ENCODE measurements around the gene FOXO6.

FOXO6 gene

DNA sequence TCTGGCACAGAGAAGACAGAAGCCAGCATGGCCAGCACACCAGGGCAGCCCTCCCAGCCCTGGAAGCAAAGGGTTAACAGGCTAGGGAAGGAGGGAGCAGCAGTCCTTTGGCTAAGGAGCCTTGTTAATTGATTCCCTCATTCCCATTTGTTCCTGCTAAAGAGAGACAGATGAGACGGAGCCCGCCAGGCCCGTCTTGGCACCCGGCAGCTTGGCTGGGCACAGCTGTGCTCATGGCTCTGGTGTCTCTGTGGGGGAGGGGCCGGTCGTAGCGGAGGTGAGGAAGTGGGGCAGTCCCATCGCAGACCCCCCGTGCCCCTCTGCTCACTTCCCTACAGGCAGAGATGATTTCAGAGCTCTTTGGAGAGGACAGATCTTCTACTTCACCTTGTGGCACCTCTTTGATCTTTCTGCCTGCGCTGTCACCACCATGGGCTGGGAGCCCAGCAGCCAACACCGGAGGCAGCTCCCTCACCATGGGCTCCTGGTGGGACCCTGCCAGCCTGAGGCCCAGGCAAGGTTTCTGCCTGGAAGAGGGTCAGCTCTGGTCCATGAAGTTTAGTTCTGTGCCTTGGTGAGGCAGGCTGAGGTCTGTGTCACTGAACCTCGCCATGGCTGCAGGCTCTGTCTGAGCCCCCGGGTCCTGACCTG, 38.0 kb downstream of the FOXO6 start:
- DNase-seq (ENCODE audit: low spot score), result no peak

DNA sequence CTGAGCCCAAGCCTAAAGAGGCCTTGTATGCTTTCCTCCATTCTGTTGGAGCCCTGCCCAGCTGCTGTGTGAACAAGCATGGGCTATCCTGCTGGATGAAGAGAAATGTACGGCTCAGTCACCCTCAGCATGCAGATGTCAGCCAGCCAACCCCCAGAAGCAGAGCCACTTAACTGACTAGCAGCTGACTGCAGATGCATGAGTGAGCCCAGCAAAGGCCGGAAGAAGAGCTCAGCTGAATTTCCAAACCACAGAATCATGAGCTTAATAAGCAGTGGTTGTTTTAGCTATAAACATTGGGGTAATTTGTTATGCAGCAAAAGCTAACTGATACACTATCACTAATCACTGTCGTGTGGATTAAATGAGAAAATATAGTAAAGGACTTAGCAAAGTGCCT, 39.0 kb downstream of the FOXO6 start:
- in situ Hi-C loops (cut with MboI; ENCODE audit: low sequenced_read_pairs, unreplicated experiment), result no loop called here
- TF ChIP-seq, protein P1, sequence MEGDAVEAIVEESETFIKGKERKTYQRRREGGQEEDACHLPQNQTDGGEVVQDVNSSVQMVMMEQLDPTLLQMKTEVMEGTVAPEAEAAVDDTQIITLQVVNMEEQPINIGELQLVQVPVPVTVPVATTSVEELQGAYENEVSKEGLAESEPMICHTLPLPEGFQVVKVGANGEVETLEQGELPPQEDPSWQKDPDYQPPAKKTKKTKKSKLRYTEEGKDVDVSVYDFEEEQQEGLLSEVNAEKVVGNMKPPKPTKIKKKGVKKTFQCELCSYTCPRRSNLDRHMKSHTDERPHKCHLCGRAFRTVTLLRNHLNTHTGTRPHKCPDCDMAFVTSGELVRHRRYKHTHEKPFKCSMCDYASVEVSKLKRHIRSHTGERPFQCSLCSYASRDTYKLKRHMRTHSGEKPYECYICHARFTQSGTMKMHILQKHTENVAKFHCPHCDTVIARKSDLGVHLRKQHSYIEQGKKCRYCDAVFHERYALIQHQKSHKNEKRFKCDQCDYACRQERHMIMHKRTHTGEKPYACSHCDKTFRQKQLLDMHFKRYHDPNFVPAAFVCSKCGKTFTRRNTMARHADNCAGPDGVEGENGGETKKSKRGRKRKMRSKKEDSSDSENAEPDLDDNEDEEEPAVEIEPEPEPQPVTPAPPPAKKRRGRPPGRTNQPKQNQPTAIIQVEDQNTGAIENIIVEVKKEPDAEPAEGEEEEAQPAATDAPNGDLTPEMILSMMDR (IDR thresholded peaks at IDR 0.05; ENCODE audit: borderline replicate concordance, control extremely low read depth, extremely low read depth, insufficient read depth, missing control alignments), result no peak
- no peak for DNase-seq (ENCODE audit: low spot score)

More for the DNA sequence above, 38.0 kb downstream of the FOXO6 start:
- TF ChIP-seq, protein P1 (IDR thresholded peaks at IDR 0.05; ENCODE audit: borderline replicate concordance, control extremely low read depth, extremely low read depth, insufficient read depth, missing control alignments), result no peak
- in situ Hi-C loops (cut with MboI; ENCODE audit: low sequenced_read_pairs, unreplicated experiment), result no loop called here

DNA sequence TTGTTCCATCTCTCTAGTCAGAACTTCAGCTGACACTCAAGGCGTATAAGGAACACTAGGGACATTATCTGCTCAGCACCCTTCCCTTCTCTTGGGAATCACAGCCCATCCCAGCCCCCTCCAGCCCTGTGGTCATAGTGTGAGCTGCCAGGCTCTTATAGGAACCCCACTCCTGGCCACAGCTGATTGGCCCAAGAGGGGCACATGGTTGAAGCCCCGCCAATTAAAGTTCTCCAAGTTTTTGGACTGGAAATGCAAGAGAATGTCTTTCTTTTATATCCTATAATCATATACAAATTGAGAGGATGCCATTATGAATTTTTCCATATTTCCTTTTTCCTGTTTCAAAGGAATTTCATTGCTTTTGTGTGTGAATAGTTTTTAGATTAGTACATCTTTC, 40.7 kb downstream of the FOXO6 start:
- in situ Hi-C loops (cut with MboI; ENCODE audit: low sequenced_read_pairs, unreplicated experiment), result no loop called here

DNA sequence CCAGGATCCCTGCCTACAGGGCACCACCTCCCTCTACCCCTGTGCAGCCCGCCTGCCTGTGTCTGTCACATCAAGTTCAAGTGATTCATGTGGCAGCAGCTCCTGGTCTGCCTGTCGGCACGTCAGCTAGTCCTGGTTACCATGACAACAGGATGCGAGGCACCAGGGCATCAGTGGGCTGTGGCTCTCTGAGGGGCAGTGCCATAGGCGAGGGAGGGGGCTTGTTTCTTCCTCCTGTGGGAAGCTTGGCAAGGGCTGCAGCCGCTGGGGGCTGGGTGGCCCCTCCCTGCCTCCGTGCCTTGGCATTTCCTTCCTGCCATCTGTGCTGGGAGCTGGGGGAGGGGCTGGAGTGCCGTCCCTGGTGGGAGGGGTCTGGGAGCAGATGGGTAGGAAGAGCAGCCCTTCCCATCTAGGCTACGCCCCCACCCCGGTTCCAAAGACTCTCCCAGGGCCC, 43.1 kb downstream of the FOXO6 start:
- DNase-seq (ENCODE audit: low spot score), result no peak
- TF ChIP-seq, protein P1 (IDR thresholded peaks at IDR 0.05; ENCODE audit: borderline replicate concordance, control extremely low read depth, extremely low read depth, insufficient read depth, missing control alignments), result no peak
- in situ Hi-C loops (cut with MboI; ENCODE audit: low sequenced_read_pairs, unreplicated experiment), result no loop called here

More for the DNA sequence above, 40.7 kb downstream of the FOXO6 start:
- no peak for DNase-seq (ENCODE audit: low spot score)
- TF ChIP-seq, protein P1 (IDR thresholded peaks at IDR 0.05; ENCODE audit: borderline replicate concordance, control extremely low read depth, extremely low read depth, insufficient read depth, missing control alignments), result no peak

DNA sequence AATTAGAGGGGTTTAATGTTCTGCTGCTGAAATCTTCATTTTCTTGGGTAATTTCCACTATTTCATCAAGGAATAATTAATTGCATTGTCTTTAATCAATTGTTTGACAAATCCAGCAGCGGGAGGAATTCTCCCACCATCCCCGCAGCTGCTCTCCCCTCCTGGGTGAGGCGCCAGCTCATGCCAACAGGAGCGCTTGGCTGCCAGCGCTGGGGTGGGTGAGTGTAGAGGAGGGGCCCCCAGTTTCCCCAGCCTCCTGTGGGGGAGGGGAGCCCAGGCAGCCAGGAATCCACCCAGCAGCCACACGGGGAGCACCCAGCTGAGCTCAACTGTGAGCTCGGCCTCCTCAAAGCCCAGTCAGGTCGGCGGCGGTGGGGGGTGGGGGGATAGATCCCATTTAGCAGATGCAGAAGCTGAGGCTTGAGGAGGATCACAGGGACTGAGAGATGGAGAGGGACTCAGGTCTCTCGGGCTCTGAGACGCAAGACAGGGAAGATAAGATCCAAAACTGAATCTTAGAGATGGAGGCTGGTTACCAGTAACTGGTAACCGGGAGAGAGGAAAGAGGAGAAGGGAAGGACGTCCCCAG, 46.5 kb downstream of the FOXO6 start:
- in situ Hi-C loops (cut with MboI; ENCODE audit: low sequenced_read_pairs, unreplicated experiment), result no loop called here
- TF ChIP-seq, protein P1 (IDR thresholded peaks at IDR 0.05; ENCODE audit: borderline replicate concordance, control extremely low read depth, extremely low read depth, insufficient read depth, missing control alignments), result no peak
- DNase-seq (ENCODE audit: low spot score), result no peak

DNA sequence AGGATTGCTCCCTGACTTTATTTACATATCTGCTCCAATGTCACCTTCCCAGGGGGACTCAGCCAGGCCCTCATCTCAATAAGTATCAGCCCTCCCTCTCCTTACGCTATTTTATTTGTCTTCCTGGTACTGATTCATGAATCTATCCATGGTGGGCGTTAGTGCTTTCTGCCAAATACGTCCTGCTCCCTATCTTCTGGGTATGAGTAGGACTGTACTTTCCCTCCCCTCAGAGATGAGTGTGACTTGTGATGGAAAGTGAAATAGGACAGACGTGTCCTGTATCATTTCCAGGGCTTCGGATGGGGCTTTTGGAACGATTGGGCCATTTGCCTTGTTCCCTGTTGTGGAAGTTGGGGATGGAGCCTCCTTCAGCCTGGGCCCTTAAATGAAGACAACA, 47.5 kb downstream of the FOXO6 start:
- DNase-seq (ENCODE audit: low spot score), result no peak
- TF ChIP-seq, protein P1 (IDR thresholded peaks at IDR 0.05; ENCODE audit: borderline replicate concordance, control extremely low read depth, extremely low read depth, insufficient read depth, missing control alignments), result no peak
- in situ Hi-C loops (cut with MboI; ENCODE audit: low sequenced_read_pairs, unreplicated experiment), result no loop called here
